Right lobe of liver (tissue), 4 donors: Measurements from ENCODE around the gene ANKRD44.

Experiments
- POLR2A ChIP-seq: fragments of 450-650 bp; IDR thresholded peaks from one replicate; pipeline ENCODE4 v1.6.1; 2017; ENCODE audit warnings: antibody characterized with exemption, mild to moderate bottlenecking
- TF ChIP-seq, protein P1 (sequence below), 4 donors: fragments of 200-600 bp in 3 of 4; fragments of 450-650 bp in 1 of 4; IDR thresholded peaks; one replicate each; pipeline versions ENCODE4 v1.5.1 to v1.8.0; 2016 to 2022; ENCODE audit warnings: antibody characterized with exemption in 4 of 4, mild to moderate bottlenecking in 2 of 4
- donor health status: DM: no; HTN: no; CAD: no.
- donor health status: DM: no; HTN: no; CAD: no.
- donor health status: DM: no; HTN: yes; CAD: no.

GRCh38 chr2:197324801-197325200, 14.2 kb upstream of the ANKRD44 start:
- TF ChIP-seq POLR2A, result no peak
- TF ChIP-seq, protein P1, sequence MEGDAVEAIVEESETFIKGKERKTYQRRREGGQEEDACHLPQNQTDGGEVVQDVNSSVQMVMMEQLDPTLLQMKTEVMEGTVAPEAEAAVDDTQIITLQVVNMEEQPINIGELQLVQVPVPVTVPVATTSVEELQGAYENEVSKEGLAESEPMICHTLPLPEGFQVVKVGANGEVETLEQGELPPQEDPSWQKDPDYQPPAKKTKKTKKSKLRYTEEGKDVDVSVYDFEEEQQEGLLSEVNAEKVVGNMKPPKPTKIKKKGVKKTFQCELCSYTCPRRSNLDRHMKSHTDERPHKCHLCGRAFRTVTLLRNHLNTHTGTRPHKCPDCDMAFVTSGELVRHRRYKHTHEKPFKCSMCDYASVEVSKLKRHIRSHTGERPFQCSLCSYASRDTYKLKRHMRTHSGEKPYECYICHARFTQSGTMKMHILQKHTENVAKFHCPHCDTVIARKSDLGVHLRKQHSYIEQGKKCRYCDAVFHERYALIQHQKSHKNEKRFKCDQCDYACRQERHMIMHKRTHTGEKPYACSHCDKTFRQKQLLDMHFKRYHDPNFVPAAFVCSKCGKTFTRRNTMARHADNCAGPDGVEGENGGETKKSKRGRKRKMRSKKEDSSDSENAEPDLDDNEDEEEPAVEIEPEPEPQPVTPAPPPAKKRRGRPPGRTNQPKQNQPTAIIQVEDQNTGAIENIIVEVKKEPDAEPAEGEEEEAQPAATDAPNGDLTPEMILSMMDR (IDR thresholded peaks at IDR 0.05), result no peak
